ENCODE data around the gene WARS2. TPM values are rescaled to one million over a fixed set of nuclear protein-coding genes. Genes with fewer than 3 reads are reported as not detected.

Gene WARS2
- total RNA-seq, 1 experiment from 2014 or later, result 17.6 TPM

DNA sequence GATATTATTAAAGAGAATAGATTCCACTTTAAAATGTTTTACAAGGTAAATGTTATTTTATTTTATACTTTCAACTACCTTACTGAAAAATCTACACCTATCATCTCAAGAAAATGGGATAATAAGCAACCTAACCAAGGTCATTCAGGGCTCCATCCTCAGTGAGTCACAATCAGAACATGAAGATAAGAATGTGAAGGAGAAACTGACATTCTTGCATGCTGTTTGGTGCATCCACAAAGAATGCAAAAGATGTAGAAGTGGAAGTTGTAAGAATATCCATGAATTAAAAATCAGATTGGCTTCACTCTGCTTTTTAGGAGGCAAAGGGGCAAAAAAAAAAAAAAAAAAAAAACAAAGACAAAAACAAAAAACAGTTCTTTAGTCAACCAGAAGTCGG is 6.5 kb downstream of the WARS2 start:
- no peaks in the 10 kb centered on the region for H3K9me3 ChIP-seq (ENCODE audit: insufficient read depth, low read depth)
- no peak overlapping the region for H3K4me2 ChIP-seq
- DNase-seq, result no peak
- no TSS peak for BruUV-seq (replicated peaks)
- no peak overlapping the region for H3K4me3 ChIP-seq
- 0 out of 2 replicates have a peak, but pooled peaks cover 8% of the 10 kb centered on the region for H4K20me1 ChIP-seq (ENCODE audit: insufficient read depth)
- H3K9me2 ChIP-seq (ENCODE audit: insufficient read depth), result no peaks in the 10 kb centered on the region
- H3K27ac ChIP-seq, result no peak overlapping the region
- no peak overlapping the region for H2AFZ ChIP-seq
- no peaks in the 10 kb centered on the region for H3K27me3 ChIP-seq (ENCODE audit: insufficient read depth, low read depth)
- intact Hi-C loops (cut with micrococcal nuclease; ENCODE audit: unreplicated experiment), result no loop called here
- H3K36me3 ChIP-seq (ENCODE audit: low read depth), result 0 out of 2 replicates have a peak, but pooled peaks cover 6% of the 10 kb centered on the region
- peaks cover 39% of the 10 kb centered on the region for H3K79me2 ChIP-seq (ENCODE audit: low read depth)
- CTCF ChIA-PET, result no interaction called here
- POLR2A ChIA-PET (ENCODE audit: unreplicated experiment), result no interaction called here
- H3F3A ChIP-seq (ENCODE audit: insufficient read depth, low read depth), result no peaks in the 10 kb centered on the region
- TF ChIP-seq, protein P1, sequence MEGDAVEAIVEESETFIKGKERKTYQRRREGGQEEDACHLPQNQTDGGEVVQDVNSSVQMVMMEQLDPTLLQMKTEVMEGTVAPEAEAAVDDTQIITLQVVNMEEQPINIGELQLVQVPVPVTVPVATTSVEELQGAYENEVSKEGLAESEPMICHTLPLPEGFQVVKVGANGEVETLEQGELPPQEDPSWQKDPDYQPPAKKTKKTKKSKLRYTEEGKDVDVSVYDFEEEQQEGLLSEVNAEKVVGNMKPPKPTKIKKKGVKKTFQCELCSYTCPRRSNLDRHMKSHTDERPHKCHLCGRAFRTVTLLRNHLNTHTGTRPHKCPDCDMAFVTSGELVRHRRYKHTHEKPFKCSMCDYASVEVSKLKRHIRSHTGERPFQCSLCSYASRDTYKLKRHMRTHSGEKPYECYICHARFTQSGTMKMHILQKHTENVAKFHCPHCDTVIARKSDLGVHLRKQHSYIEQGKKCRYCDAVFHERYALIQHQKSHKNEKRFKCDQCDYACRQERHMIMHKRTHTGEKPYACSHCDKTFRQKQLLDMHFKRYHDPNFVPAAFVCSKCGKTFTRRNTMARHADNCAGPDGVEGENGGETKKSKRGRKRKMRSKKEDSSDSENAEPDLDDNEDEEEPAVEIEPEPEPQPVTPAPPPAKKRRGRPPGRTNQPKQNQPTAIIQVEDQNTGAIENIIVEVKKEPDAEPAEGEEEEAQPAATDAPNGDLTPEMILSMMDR (conservative IDR thresholded peaks at IDR 0.05), result no peak
- TF ChIP-seq EZH2 (IDR thresholded peaks at IDR 0.05; ENCODE audit: low read depth), result no peak
- peaks cover 6% of the 10 kb centered on the region; the same call in 1 of the 2 replicates for H3K4me1 ChIP-seq (replicated peaks; ENCODE audit: insufficient read depth)

DNA sequence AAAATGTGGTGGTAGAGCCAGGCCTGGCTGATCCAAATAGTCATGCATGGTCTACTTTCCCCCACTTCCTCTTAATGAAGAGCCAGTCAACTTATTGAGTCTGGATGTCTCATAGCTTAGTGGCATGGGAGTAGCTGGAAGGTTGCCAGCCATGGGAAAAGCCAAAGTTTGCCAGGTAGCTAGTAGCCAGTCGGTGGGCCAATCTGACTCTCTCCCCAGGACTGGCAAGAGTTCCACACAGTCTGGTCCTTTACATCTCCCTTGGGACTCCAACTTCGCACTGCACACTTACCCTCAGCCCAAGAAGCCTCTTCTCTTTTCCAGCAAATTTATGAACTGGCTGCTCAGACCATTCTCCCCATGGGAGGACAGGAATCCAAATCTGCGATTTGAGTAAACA is 8.3 kb downstream of the WARS2 start:
- Histone ChIP-seq H3K27ac (no peak overlapping the region), H3K27me3 (ENCODE audit: insufficient read depth, low read depth) (no peaks in the 10 kb centered on the region), H3K9me2 (ENCODE audit: insufficient read depth) (peaks cover 4% of the 10 kb centered on the region; the same call in 1 of the 2 replicates), H2AFZ (no peak overlapping the region), H3K36me3 (ENCODE audit: low read depth) (no peaks in the 10 kb centered on the region), H3K4me2 (no peak overlapping the region), H3K9me3 (ENCODE audit: insufficient read depth, low read depth) (no peaks in the 10 kb centered on the region), H3F3A (ENCODE audit: insufficient read depth, low read depth) (no peaks in the 10 kb centered on the region), H3K79me2 (ENCODE audit: low read depth) (peaks cover 21% of the 10 kb centered on the region), H4K20me1 (ENCODE audit: insufficient read depth) (0 out of 2 replicates have a peak, but pooled peaks cover 5% of the 10 kb centered on the region), H3K4me3 (no peak overlapping the region), H3K4me1 (replicated peaks; ENCODE audit: insufficient read depth) (no peaks in the 10 kb centered on the region)
- TF ChIP-seq EZH2 (IDR thresholded peaks at IDR 0.05; ENCODE audit: low read depth), result no peak
- TF ChIP-seq, protein P1 (conservative IDR thresholded peaks at IDR 0.05), result no peak
- intact Hi-C loops (cut with micrococcal nuclease; ENCODE audit: unreplicated experiment), result no loop called here
- DNase-seq, result no peak
- no TSS peak for BruUV-seq (replicated peaks)
- ChIA-PET POLR2A (ENCODE audit: unreplicated experiment) (no interaction called here), CTCF (no interaction called here)

DNA sequence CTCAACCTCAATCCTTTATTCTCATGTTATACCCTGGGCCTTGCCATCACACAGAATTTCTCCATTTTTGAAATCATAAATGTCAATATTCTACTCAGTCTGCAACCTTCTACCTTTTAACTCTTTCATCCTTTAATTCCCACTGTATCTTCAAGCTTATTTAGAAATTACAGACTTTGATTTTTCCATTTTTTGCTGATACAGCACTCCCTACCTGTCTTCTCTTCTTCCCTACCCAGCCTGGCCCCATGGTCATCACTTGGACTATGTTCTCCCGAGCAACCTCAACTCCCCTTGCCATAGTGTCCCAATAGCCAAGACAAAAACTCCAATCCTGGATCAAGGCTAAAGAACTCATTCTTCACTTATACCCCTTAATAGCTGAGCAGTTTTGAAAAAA is 14.6 kb downstream of the WARS2 start:
- POLR2A ChIA-PET (ENCODE audit: unreplicated experiment), result no interaction called here
- intact Hi-C loops (cut with micrococcal nuclease; ENCODE audit: unreplicated experiment), result loop anchor here (2.0 kb wide), 1 partner anchor 35 kb away; no protein-coding TSS in a partner anchor

More for the DNA sequence above, 14.6 kb downstream of the WARS2 start:
- Histone ChIP-seq H3K27ac (no peak overlapping the region), H3K79me2 (ENCODE audit: low read depth) (peaks cover 2% of the 10 kb centered on the region; the same call in 1 of the 2 replicates), H3K9me3 (ENCODE audit: insufficient read depth, low read depth) (no peaks in the 10 kb centered on the region), H3F3A (ENCODE audit: insufficient read depth, low read depth) (no peaks in the 10 kb centered on the region), H3K9me2 (ENCODE audit: insufficient read depth) (peaks cover 4% of the 10 kb centered on the region), H3K4me2 (no peak overlapping the region), H3K4me1 (replicated peaks; ENCODE audit: insufficient read depth) (no peaks in the 10 kb centered on the region), H3K4me3 (no peak overlapping the region), H2AFZ (no peak overlapping the region), H4K20me1 (ENCODE audit: insufficient read depth) (no peaks in the 10 kb centered on the region), H3K27me3 (ENCODE audit: insufficient read depth, low read depth) (no peaks in the 10 kb centered on the region), H3K36me3 (ENCODE audit: low read depth) (no peaks in the 10 kb centered on the region)
- no TSS peak for BruUV-seq (replicated peaks)
- no peak for DNase-seq
- CTCF ChIA-PET, result no interaction called here
- TF ChIP-seq, protein P1 (conservative IDR thresholded peaks at IDR 0.05), result no peak
- no peak for TF ChIP-seq EZH2 (IDR thresholded peaks at IDR 0.05; ENCODE audit: low read depth)

Measured in PC-9 (cell line).